T-cell (primary cell): ENCODE results near the gene SMARCA4. TPM values are rescaled to one million over a fixed set of nuclear protein-coding genes. Genes with fewer than 3 reads are reported as not detected.

Experiments
- ATAC-seq, 4 experiments: fragments of 200-7000 bp in 3 of 4; fragments of 150-1000 bp in 1 of 4; cut with Tn5 transposase; replicated peaks in 1 of 4; 1 replicate in 3 of 4; 2 replicates in 1 of 4; pipeline ENCODE4 v1.10.0; 2021; ENCODE audit warnings: moderate library complexity in 3 of 4, mild to moderate bottlenecking in 2 of 4, moderate number of reproducible peaks in 1 of 4
- CTCF ChIA-PET, 2 donors: fragments of 300-600 bp; sonication (Branson Sonifier 250); formaldehyde crosslinking; loops; one replicate each; lab custom pipeline; 2022; ENCODE audit warnings: antibody characterized with exemption in 2 of 2; lab: Charles Lee
- POLR2A ChIA-PET, 2 donors: fragments of 300-600 bp; sonication (Branson Sonifier 250); formaldehyde crosslinking; loops; one replicate each; lab custom pipeline; 2022; ENCODE audit warnings: antibody characterized with exemption in 2 of 2; lab: Charles Lee
- DNase-seq, 35 experiments: peaks; one replicate each; pipeline versions ENCODE4 v3.0.0 to v3.0.0-alpha.2; 2013 to 2023
- H3K27ac ChIP-seq: one replicate; pipeline ENCODE4 v1.5.1; 2013; ENCODE audit warnings: low read length
- H3K27me3 ChIP-seq, 2 experiments: replicated peaks in 1 of 2; 1 replicate in 1 of 2; 2 replicates in 1 of 2; pipeline versions ENCODE4 v1.6.1 to v1.7.0; 2013; ENCODE audit warnings: low read length in 1 of 2, mixed read lengths in 1 of 2; ENCODE audit not compliant: control insufficient read depth in 2 of 2, insufficient read depth in 2 of 2; ENCODE audit errors: extremely low read depth in 1 of 2
- H3K36me3 ChIP-seq, 2 donors: 1 replicate in 1 of 2; 2 replicates in 1 of 2; pipeline versions ENCODE4 v1.6.1 to v1.7.0; 2013; ENCODE audit warnings: low read length in 1 of 2; ENCODE audit not compliant: control insufficient read depth in 2 of 2, insufficient read depth in 1 of 2; ENCODE audit errors: extremely low read depth in 1 of 2
- H3K4me1 ChIP-seq, 2 experiments: 1 replicate in 1 of 2; 2 replicates in 1 of 2; pipeline versions ENCODE4 v1.6.1 to v1.7.0; 2013; ENCODE audit warnings: low read length in 2 of 2, mixed read lengths in 1 of 2; ENCODE audit not compliant: insufficient read depth in 2 of 2, control insufficient read depth in 1 of 2; ENCODE audit errors: extremely low read depth in 1 of 2
- H3K4me3 ChIP-seq, 2 donors: 1 replicate in 1 of 2; 2 replicates in 1 of 2; pipeline versions ENCODE4 v1.5.1 to v1.7.0; 2013; ENCODE audit warnings: mild to moderate bottlenecking in 2 of 2, low read length in 1 of 2, moderate library complexity in 1 of 2; ENCODE audit not compliant: control insufficient read depth in 1 of 2; ENCODE audit errors: extremely low read depth in 1 of 2
- H3K9me3 ChIP-seq: 2 replicates; pipeline ENCODE4 v1.7.0; 2013
- H3K27ac Mint-ChIP-seq, 2 donors: one replicate each; pipeline ENCODE4 v1.8.0; 2020 to 2021; ENCODE audit warnings: mild to moderate bottlenecking in 2 of 2, mixed read lengths in 2 of 2
- H3K27me3 Mint-ChIP-seq, 2 donors: one replicate each; pipeline ENCODE4 v1.8.0; 2021 to 2022; ENCODE audit warnings: mixed read lengths in 2 of 2
- H3K36me3 Mint-ChIP-seq: one replicate; pipeline ENCODE4 v1.8.0; 2021; ENCODE audit warnings: mixed read lengths
- H3K4me1 Mint-ChIP-seq, 3 donors: one replicate each; pipeline ENCODE4 v1.8.0; 2020 to 2022; ENCODE audit warnings: mixed read lengths in 3 of 3, mild to moderate bottlenecking in 1 of 3
- H3K4me3 Mint-ChIP-seq, 3 donors: one replicate each; pipeline ENCODE4 v1.8.0; 2020 to 2022; ENCODE audit warnings: mild to moderate bottlenecking in 3 of 3, mixed read lengths in 3 of 3, moderate library complexity in 3 of 3
- H3K9me3 Mint-ChIP-seq, 3 donors: one replicate each; pipeline ENCODE4 v1.8.0; 2020 to 2022; ENCODE audit warnings: mixed read lengths in 3 of 3
- WGBS: methylation state at CpG from one replicate; pipeline ENCODE4 v1.1.5; 2013; ENCODE audit warnings: missing lambda C conversion rate; ENCODE audit not compliant: insufficient coverage; 5-methylcytosine and 5-hydroxymethylcytosine counted together
- total RNA-seq, 35 experiments: library from RNA in 6 of 35; stranded (reverse) in 6 of 35; fragments of 120-200 nt in 1 of 35; gene quantifications; one replicate each; pipeline versions ENCODE4 v1.2.1 to v1.2.4 and lab custom pipeline; 2013 to 2026

Gene SMARCA4
- total RNA-seq, 5 donors from 2014 or later (not counting 1 experiment from before 2014, with no cell fraction given): 93.4 to 114 (median 109) TPM

DNA sequence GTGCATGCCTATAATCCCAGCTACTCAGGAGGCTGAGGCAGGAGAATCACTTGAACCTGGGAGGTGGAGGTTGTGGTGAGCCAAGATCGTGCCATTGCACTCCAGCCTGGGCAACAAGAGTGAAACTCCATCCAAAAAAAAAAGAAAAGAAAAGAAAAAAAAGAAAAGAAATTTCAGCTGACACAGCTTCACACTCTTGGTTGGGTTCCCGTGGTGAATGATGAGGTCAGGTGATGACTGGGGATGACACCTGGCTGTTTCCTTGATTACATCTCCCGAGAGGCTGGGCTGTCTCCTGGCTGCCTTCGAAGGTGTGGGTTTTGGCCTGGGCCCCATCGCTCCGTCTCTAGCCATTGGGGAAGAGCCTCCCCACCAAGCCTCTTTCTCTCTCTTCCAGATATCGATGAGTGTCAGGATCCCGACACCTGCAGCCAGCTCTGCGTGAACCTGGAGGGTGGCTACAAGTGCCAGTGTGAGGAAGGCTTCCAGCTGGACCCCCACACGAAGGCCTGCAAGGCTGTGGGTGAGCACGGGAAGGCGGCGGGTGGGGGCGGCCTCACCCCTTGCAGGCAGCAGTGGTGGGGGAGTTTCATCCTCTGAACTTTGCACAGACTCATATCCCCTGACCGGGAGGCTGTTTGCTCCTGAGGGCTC, 150.4 kb downstream of the SMARCA4 start:
- Histone ChIP-seq H3K27me3 (no peaks in the 10 kb centered on the region), H3K4me1 (no peaks in the 10 kb centered on the region), H3K4me3 (no peak overlapping the region), H3K27ac (no peak overlapping the region), H3K36me3 (peaks cover 31 to 52% of the 10 kb centered on the region in 2 donors), H3K9me3 (no peaks in the 10 kb centered on the region)
- ATAC-seq: peak in 1 of 4 experiments; percentile 24
- ChIA-PET POLR2A (interaction anchor here in 1 of 2 donors (0.6 kb wide), 1 partner anchor 400 kb away, joined by 4 read pairs; no protein-coding TSS in a partner anchor), CTCF (interaction anchor here in 1 of 2 donors (1.4 kb wide), 1 partner anchor 75 kb away, joined by 3 read pairs; no protein-coding TSS in a partner anchor)
- Mint-ChIP-seq H3K4me3 (no peak overlapping the region), H3K27ac (no peak overlapping the region), H3K4me1 (no peaks in the 10 kb centered on the region), H3K9me3 (no peaks in the 10 kb centered on the region), H3K27me3 (no peaks in the 10 kb centered on the region), H3K36me3 (peaks cover 35% of the 10 kb centered on the region)
- no peak for DNase-seq
- 97% methylated on average over 6 of the region's 15 CpGs for WGBS

DNA sequence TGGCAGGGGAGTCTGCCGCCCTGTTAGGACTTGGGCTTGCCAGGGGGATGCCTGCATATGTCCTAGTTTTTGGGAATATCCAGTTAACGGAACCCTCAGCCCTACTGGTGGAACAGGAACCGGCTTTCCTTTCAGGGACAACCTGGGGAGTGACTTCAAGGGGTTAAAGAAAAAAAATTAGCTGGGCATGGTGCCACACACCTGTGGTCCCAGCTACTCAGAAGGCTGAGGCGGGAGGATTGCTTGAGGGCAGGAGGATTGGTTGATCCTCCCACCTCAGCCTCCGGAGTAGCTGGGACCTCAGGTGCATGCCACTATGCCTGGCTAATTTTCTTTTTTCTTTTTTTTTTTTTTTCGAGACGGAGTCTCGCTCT, 150.9 kb downstream of the SMARCA4 start:
- peaks cover 36% of the 10 kb centered on the region for H3K36me3 Mint-ChIP-seq
- H3K4me3 ChIP-seq: no peak overlapping the region
- ATAC-seq (peak in 1 of 4 experiments; percentile 15), DNase-seq (no peak)
- H3K27ac Mint-ChIP-seq: no peak overlapping the region
- no peaks in the 10 kb centered on the region for H3K27me3 Mint-ChIP-seq
- CTCF ChIA-PET: no interaction called here
- H3K9me3 ChIP-seq: no peaks in the 10 kb centered on the region
- 100% methylated on average over 2 of the region's 8 CpGs for WGBS
- no peak overlapping the region for H3K27ac ChIP-seq
- no peaks in the 10 kb centered on the region for H3K4me1 Mint-ChIP-seq
- H3K27me3 ChIP-seq: no peaks in the 10 kb centered on the region
- peaks cover 26 to 52% of the 10 kb centered on the region in 2 donors for H3K36me3 ChIP-seq
- H3K9me3 Mint-ChIP-seq: no peaks in the 10 kb centered on the region
- H3K4me1 ChIP-seq: no peaks in the 10 kb centered on the region
- no peak overlapping the region for H3K4me3 Mint-ChIP-seq
- POLR2A ChIA-PET: interaction anchor here in 1 of 2 donors (0.6 kb wide), 1 partner anchor 400 kb away, joined by 4 read pairs; no protein-coding TSS in a partner anchor

Other genes with a start within 250 kb of the SMARCA4 start
- 100 to 1,000 TPM; 272 to 329 (median 297) TPM for gene DNM2, start 243.0 kb upstream of the SMARCA4 start, total RNA-seq
- gene TMED1, start 124.8 kb upstream of the SMARCA4 start, total RNA-seq: 10 to 100 TPM in 2 of 5 donors, 1 to 10 TPM in 3; 6.1 to 11.4 (median 9.5) TPM
- gene C19orf38, start 112.6 kb upstream of the SMARCA4 start, total RNA-seq: 1 to 10 TPM in 3 of 5 donors, under 1 TPM in 2; 0.51 to 1.8 (median 1.0) TPM
- gene CARM1, start 89.5 kb upstream of the SMARCA4 start, total RNA-seq: 10 to 100 TPM; 22.3 to 35.2 (median 30.8) TPM
- gene YIPF2, start 32.4 kb upstream of the SMARCA4 start, total RNA-seq: 10 to 100 TPM; 21.2 to 34.3 (median 31.5) TPM
- 10 to 100 TPM; 19.2 to 40.4 (median 37.2) TPM for gene TIMM29, start 32.2 kb upstream of the SMARCA4 start, total RNA-seq
- gene LDLR, start 128.4 kb downstream of the SMARCA4 start, total RNA-seq: 10 to 100 TPM; 33.8 to 50.4 (median 42.0) TPM
- 1 to 10 TPM in 4 of 5 donors, under 1 TPM in 1; 0.95 to 3.6 (median 2.4) TPM for gene SPC24, start 194.8 kb downstream of the SMARCA4 start, total RNA-seq
- 1 to 10 TPM in 3 of 5 donors, under 1 TPM in 2; 0.68 to 1.9 (median 1.2) TPM for gene KANK2, start 236.5 kb downstream of the SMARCA4 start, total RNA-seq